ENCODE measurements around the gene FOSL2.

Gene FOSL2

DNA sequence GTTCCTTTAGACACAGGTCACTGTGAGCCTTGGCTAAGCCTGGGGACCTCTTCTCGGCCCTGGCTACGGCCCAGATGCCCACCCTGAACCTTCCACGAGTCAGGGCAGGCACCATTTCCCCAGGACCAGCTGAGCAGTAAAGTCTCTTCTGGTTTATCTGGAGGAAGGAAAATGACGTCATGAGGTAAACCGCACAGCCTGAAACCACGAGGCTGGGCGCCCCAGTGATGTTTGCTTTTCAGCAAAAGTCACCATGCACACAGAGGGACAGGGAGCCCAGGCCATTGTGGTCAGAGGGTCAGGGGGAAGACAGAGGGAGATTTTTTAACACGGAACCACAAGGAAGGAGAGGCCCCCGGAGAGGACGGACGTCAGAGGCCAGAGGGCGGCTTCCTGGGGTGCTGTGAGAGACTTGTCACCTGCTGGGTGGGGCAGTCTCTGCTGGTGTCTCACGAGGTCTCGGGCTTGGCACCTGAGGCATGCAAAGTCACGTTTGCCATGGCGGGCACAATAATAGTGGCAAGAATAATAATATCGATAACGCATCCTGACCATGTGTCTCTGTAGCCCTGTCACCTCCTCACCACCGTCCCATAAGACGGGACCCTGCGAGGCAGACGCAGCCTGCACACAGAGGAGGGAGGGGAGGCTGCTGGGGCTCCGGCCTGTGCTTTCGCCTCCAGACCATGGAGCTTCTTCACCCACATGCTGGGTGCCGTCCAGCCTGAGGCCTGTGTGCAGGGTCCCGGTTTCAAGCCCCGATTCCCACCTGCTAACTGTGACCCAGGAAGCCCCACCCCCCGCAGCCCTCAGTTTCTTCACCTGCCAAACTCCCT, 33.2 kb upstream of the FOSL2 start:
- Histone ChIP-seq H3K27ac (ENCODE audit: low read length) (no peak overlapping the region), H3K27me3 (ENCODE audit: insufficient read depth, low read length) (no peaks in the 10 kb centered on the region), H3K4me1 (ENCODE audit: insufficient read depth, low read length) (peaks cover 5% of the 10 kb centered on the region; the same call in 1 of the 2 replicates), H3K9me3 (ENCODE audit: insufficient read depth, low read depth, low read length) (no peaks in the 10 kb centered on the region), H3K9ac (ENCODE audit: low read depth, low read length) (no peak overlapping the region), H3K36me3 (ENCODE audit: insufficient read depth, low read depth, low read length) (no peaks in the 10 kb centered on the region), H3K4me3 (ENCODE audit: low read length) (no peak overlapping the region)

DNA sequence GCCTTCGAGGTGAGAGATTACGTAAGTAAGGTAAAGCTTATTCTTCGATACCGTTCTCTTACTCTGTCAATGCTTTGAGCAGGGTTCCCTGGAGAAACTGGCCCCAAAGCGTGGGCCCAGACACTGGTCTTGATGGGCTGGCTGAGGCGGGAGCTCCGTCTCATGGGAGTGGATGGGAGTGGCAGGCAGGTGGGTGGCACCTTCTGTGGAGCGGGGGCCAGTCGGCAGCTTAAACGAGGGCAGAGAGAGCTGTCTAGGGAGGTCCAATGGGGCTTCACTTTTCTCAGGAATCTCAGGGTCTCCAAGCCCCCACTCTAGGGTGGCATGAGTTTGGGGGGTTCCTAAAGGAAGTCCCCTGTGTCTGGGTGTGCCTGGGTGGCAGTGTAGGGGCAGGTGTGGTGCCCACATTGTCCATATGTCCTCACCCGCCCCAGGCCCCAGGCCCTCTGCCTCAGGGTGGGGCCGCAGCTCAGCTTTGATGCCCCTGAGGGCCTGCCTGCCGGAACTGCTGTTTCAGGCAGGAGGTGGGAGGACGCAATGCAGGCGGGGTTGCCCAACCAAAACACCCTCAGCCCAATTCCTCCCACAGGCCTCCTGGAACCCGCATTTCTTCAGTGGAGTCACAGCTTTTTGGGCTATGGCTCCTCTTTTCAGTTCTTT, 32.5 kb upstream of the FOSL2 start:
- Histone ChIP-seq H3K4me1 (ENCODE audit: insufficient read depth, low read length) (peaks cover 5% of the 10 kb centered on the region; the same call in 1 of the 2 replicates), H3K27ac (ENCODE audit: low read length) (no peak overlapping the region), H3K9me3 (ENCODE audit: insufficient read depth, low read depth, low read length) (no peaks in the 10 kb centered on the region), H3K36me3 (ENCODE audit: insufficient read depth, low read depth, low read length) (no peaks in the 10 kb centered on the region), H3K27me3 (ENCODE audit: insufficient read depth, low read length) (no peaks in the 10 kb centered on the region), H3K4me3 (ENCODE audit: low read length) (no peak overlapping the region), H3K9ac (ENCODE audit: low read depth, low read length) (no peak overlapping the region)

- Histone ChIP-seq H3K9me3 (ENCODE audit: insufficient read depth, low read depth, low read length) (no peaks in the 10 kb centered on the region), H3K4me1 (ENCODE audit: insufficient read depth, low read length) (peaks cover 5% of the 10 kb centered on the region; the same call in 1 of the 2 replicates), H3K36me3 (ENCODE audit: insufficient read depth, low read depth, low read length) (no peaks in the 10 kb centered on the region), H3K27ac (ENCODE audit: low read length) (no peak overlapping the region), H3K27me3 (ENCODE audit: insufficient read depth, low read length) (no peaks in the 10 kb centered on the region), H3K4me3 (ENCODE audit: low read length) (no peak overlapping the region), H3K9ac (ENCODE audit: low read depth, low read length) (no peak overlapping the region)
Measured at GRCh38 chr2:28360718-28361293, 31.9 kb upstream of the FOSL2 start.

GRCh38 chr2:28361991-28362710, 30.5 kb upstream of the FOSL2 start:
- Histone ChIP-seq H3K27me3 (ENCODE audit: insufficient read depth, low read length) (no peaks in the 10 kb centered on the region), H3K27ac (ENCODE audit: low read length) (no peak overlapping the region), H3K36me3 (ENCODE audit: insufficient read depth, low read depth, low read length) (no peaks in the 10 kb centered on the region), H3K9ac (ENCODE audit: low read depth, low read length) (no peak overlapping the region), H3K9me3 (ENCODE audit: insufficient read depth, low read depth, low read length) (no peaks in the 10 kb centered on the region), H3K4me1 (ENCODE audit: insufficient read depth, low read length) (peaks cover 5% of the 10 kb centered on the region; the same call in 1 of the 2 replicates), H3K4me3 (ENCODE audit: low read length) (no peak overlapping the region)

DNA sequence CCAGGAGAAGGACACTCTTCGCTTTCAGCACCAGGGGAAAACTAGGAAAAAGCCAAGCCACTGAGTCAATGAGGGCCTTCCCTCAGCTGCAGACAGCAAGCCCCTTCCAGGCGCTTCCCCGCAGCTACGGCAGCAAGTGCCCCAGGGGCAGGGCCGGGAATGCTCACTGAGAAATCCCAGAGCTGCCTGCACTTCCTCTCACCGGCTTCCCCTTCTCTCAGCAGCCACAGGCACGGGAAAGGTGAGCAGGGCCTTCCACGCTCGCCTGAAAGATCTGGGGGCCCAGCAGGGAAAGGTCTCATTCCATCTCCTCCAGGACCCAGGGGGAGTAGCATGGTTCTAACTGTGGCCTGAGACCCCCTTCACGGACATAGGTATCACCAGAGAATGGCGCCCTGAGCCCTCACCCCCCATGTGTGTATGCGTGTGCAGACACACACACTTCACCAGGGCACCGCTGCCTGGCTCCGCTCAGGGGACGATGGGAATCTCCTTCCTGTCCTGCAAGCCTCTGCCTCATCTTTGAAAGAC, 29.6 kb upstream of the FOSL2 start:
- Histone ChIP-seq H3K9ac (ENCODE audit: low read depth, low read length) (no peak overlapping the region; the same call in 1 of the 2 replicates), H3K9me3 (ENCODE audit: insufficient read depth, low read depth, low read length) (no peaks in the 10 kb centered on the region), H3K4me3 (ENCODE audit: low read length) (no peak overlapping the region), H3K4me1 (ENCODE audit: insufficient read depth, low read length) (peaks cover 5% of the 10 kb centered on the region; the same call in 1 of the 2 replicates), H3K36me3 (ENCODE audit: insufficient read depth, low read depth, low read length) (no peaks in the 10 kb centered on the region), H3K27me3 (ENCODE audit: insufficient read depth, low read length) (no peaks in the 10 kb centered on the region), H3K27ac (ENCODE audit: low read length) (no peak overlapping the region)

GRCh38 chr2:28363686-28364280, 28.9 kb upstream of the FOSL2 start:
- H3K9ac ChIP-seq (ENCODE audit: low read depth, low read length): no peak overlapping the region
- H3K27me3 ChIP-seq (ENCODE audit: insufficient read depth, low read length): no peaks in the 10 kb centered on the region
- H3K4me3 ChIP-seq (ENCODE audit: low read length): no peak overlapping the region
- H3K9me3 ChIP-seq (ENCODE audit: insufficient read depth, low read depth, low read length): no peaks in the 10 kb centered on the region
- H3K36me3 ChIP-seq (ENCODE audit: insufficient read depth, low read depth, low read length): no peaks in the 10 kb centered on the region
- peaks cover 5% of the 10 kb centered on the region; the same call in 1 of the 2 replicates for H3K4me1 ChIP-seq (ENCODE audit: insufficient read depth, low read length)
- H3K27ac ChIP-seq (ENCODE audit: low read length): no peak overlapping the region

DNA sequence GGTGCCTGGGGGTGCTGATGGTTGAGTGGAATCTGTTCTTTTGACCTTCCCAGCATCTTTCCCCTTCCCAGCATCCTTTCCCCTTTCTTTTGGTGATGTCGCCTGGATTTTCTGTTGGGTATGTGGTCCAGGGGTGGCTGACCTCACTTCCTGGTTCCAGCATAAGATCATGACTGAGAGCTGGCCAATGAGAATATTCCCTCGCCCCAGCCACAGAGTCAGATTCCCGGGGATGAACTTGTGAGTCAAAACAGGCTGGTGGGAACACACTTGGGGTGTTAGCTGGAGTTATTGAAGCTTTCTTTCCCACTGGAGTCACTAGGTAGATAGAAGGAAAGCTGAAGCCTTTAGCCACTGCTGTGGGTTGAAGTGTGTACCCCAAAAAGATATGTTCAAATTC, 28.0 kb upstream of the FOSL2 start:
- Histone ChIP-seq H3K36me3 (ENCODE audit: insufficient read depth, low read depth, low read length) (no peaks in the 10 kb centered on the region), H3K27me3 (ENCODE audit: insufficient read depth, low read length) (no peaks in the 10 kb centered on the region), H3K27ac (ENCODE audit: low read length) (no peak overlapping the region), H3K9me3 (ENCODE audit: insufficient read depth, low read depth, low read length) (no peaks in the 10 kb centered on the region), H3K9ac (ENCODE audit: low read depth, low read length) (no peak overlapping the region), H3K4me3 (ENCODE audit: low read length) (no peak overlapping the region), H3K4me1 (ENCODE audit: insufficient read depth, low read length) (peaks cover 5% of the 10 kb centered on the region; the same call in 1 of the 2 replicates)

- Histone ChIP-seq H3K36me3 (ENCODE audit: insufficient read depth, low read depth, low read length) (no peaks in the 10 kb centered on the region), H3K4me1 (ENCODE audit: insufficient read depth, low read length) (peaks cover 5% of the 10 kb centered on the region; the same call in 1 of the 2 replicates), H3K9me3 (ENCODE audit: insufficient read depth, low read depth, low read length) (no peaks in the 10 kb centered on the region), H3K27ac (ENCODE audit: low read length) (no peak overlapping the region), H3K4me3 (ENCODE audit: low read length) (no peak overlapping the region), H3K9ac (ENCODE audit: low read depth, low read length) (no peak overlapping the region), H3K27me3 (ENCODE audit: insufficient read depth, low read length) (no peaks in the 10 kb centered on the region)
Measured at GRCh38 chr2:28365158-28365557, 27.5 kb upstream of the FOSL2 start.

DNA sequence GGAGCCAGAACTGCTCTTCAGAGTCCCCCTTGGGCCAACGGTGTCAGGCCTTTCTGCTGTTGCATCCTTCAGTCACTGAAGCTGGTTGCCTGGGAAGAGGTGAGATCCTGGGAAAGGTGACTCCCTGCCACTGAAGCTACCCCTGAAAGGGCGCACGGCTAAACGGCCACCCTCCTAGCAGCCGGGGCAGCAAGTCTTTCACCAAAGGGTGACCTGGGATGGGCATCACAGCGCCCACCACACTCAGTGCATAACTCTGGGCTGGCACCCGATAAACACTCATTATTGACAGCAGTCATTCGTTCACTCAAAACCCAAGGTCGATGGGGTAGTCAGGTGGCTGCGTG, 26.5 kb upstream of the FOSL2 start:
- Histone ChIP-seq H3K27me3 (ENCODE audit: insufficient read depth, low read length) (no peaks in the 10 kb centered on the region), H3K4me1 (ENCODE audit: insufficient read depth, low read length) (peaks cover 5% of the 10 kb centered on the region; the same call in 1 of the 2 replicates)

GRCh38 chr2:28366496-28367282, 26.0 kb upstream of the FOSL2 start:
- Histone ChIP-seq H3K9ac (ENCODE audit: low read depth, low read length) (no peak overlapping the region), H3K4me3 (ENCODE audit: low read length) (no peak overlapping the region), H3K4me1 (ENCODE audit: insufficient read depth, low read length) (peaks cover 5% of the 10 kb centered on the region; the same call in 1 of the 2 replicates), H3K27me3 (ENCODE audit: insufficient read depth, low read length) (no peaks in the 10 kb centered on the region), H3K27ac (ENCODE audit: low read length) (no peak overlapping the region), H3K9me3 (ENCODE audit: insufficient read depth, low read depth, low read length) (no peaks in the 10 kb centered on the region), H3K36me3 (ENCODE audit: insufficient read depth, low read depth, low read length) (no peaks in the 10 kb centered on the region)

More for the DNA sequence above, 26.5 kb upstream of the FOSL2 start:
- Histone ChIP-seq H3K36me3 (ENCODE audit: insufficient read depth, low read depth, low read length) (no peaks in the 10 kb centered on the region), H3K9me3 (ENCODE audit: insufficient read depth, low read depth, low read length) (no peaks in the 10 kb centered on the region), H3K9ac (ENCODE audit: low read depth, low read length) (no peak overlapping the region), H3K4me3 (ENCODE audit: low read length) (no peak overlapping the region), H3K27ac (ENCODE audit: low read length) (no peak overlapping the region)
